DND-41 (cell line): ENCODE data around the gene NAT9.

Source experiments
- CTCF ChIP-seq: IDR thresholded peaks from 2 replicates; pipeline ENCODE4 v1.5.1; 2012; ENCODE audit warnings: borderline replicate concordance, low read length, moderate library complexity, mild to moderate bottlenecking; ENCODE audit not compliant: poor library complexity, severe bottlenecking; ENCODE audit errors: extremely low read depth
- EZH2 ChIP-seq: IDR thresholded peaks from 3 replicates; pipeline ENCODE4 v1.6.1; 2012; ENCODE audit warnings: borderline replicate concordance, low read depth, mild to moderate bottlenecking, moderate library complexity, low read length, inconsistent platforms; ENCODE audit not compliant: severe bottlenecking

- TF ChIP-seq CTCF (no peak), EZH2 (no peak)
These were observed 4.1 kb downstream of the NAT9 start for GRCh38 chr17:74772053-74772452.
